Pons (tissue), 1 donor: ENCODE results near the gene CDC25B.

Source experiments
- DNase-seq: peaks from one replicate; pipeline ENCODE4 v3.0.0-alpha.2; 2016; ENCODE audit warnings: low spot score

CDC25B gene

DNA sequence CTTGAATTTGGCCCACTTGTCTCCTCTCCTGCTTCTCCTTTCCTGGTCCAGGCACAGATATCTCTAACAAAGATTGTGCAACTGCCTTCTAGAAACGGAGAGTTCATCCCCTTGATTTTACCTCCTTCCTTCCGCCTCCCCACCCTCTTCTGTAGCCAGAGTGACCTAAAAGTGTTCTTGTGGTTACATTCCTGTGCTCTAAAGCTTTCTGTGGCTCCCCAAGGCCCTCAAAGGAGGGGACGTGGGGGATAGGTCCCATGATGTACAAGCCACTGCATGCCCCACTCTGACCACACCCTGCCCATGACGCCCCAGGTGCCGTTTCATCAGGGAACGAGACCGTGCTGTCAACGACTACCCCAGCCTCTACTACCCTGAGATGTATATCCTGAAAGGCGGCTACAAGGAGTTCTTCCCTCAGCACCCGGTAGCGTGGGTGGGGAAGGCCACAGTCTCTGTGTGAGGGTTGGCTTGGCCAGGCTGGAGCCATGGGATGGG is 8.2 kb downstream of the CDC25B start:
- no peak for DNase-seq

DNA sequence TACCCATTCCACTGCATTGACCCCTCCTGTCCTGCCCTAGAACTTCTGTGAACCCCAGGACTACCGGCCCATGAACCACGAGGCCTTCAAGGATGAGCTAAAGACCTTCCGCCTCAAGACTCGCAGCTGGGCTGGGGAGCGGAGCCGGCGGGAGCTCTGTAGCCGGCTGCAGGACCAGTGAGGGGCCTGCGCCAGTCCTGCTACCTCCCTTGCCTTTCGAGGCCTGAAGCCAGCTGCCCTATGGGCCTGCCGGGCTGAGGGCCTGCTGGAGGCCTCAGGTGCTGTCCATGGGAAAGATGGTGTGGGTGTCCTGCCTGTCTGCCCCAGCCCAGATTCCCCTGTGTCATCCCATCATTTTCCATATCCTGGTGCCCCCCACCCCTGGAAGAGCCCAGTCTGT is 8.7 kb downstream of the CDC25B start:
- DNase-seq, result no peak

DNA sequence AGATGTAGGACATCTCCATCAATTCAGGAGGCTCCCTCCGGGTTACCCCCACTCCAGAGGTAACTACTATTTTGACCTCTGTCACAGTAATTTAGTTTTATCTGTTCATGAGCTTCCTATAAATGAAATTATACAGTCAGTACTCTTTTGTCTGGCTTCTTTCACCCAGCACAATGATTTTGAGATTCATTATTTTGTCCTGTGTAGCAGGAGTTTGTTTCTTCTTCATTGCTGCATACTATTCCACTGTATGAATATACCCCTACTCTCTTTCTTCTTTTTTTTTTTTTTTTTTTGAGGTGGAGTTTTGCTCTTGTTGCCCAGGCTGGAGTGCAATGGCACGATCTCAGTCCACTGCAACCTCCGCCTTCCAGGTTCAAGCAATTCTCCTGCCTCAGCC is 12.4 kb downstream of the CDC25B start:
- DNase-seq, result no peak

DNA sequence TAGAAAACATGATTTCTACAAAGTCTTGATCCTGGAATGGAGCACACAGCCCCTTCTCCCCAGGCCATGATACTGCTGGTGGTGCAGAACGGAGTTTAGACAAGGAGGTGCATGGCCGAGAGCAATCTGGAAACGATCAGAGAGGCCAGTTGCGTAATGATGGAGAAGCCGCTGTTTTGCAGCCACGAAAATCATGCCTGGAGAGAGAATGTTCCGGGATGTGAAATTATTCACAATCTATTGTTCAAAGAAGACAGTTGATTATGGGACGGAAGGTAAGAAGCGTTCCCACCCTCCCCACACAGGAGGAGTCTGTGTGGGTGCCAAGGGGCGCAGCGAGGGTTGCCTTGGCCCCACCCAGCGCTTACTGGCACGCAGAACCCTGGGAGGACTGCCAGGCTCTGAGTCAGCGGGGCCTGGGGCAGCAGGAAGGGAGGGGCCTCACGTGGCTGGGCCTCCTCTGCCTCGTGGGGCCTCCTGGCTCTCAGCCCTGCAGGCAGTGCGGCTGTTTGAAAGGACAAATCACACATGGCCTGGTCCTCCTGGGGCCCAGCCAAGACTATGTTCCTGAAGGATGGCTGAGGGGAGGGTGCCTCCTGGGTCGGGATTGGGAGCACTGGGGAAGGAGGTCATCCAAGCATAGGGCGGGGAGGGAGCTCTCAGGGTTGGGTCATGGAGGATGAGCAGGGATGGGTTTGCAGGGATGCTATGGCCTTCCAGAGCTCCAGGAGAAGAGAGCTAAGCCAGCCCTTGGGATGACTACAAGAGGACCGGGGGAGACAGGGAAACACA is 15.6 kb downstream of the CDC25B start:
- peak; percentile 95 for DNase-seq

DNA sequence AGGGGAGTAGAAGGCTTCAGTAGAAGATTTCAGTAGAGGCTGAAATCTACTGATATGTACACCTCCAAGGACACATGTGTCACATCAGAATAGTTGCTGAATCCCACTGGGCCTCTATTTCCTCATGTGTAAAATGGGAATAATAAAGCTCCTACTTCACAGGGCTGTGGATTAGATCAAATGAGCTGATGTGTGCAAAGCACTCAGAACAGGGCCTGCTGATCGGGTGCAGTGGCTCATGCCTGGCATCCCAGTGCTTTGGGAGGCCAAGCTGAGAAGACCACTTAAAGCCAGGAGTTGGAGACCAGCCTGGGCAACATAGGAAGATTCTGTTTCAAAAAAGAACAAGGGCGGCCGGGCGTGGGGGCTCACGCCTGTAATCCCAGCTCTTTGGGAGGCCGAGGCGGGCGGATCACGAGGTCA is 16.2 kb downstream of the CDC25B start:
- DNase-seq, result no peak

DNA sequence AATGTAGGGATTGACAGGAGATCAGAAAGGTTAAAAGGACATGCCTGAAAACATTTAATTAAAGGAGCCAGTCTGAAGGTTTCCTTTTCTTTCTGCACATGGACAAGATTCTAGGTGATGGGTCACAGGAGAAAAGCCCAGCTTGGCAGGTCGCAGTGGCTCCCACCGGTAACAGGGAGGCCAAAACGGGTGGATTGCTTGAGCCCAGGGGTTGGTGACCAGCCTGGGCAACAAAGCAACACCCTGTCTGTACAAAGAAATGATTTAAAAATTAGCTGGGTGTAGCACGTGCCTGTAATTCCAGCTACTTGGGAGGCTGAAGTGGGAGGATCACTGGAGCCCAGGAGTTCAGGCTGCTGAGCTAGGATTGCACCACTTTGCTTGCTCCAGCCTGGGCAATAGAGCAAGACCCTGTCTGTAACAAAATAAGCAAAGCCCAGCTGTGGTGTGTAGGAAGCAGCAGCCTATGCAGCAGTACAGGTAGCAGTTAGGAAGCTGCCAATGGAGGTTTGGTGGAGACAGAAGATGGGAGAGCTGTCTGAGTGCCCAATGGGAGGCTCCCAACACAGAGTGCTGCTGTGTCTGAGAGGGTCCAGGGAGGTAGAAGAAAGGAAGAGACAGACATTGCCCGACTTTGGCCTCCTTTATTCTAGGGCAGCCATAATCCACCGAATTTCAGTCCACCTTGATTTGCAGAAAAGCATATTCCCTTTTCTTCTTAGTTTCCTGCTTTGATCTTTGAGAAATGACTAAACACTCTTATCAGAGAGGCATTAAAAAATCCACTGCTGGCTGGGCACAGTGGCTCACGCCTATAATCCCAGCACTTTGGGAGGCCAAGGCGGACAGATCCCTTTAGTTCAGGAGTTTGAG is 17.1 kb downstream of the CDC25B start:
- no peak for DNase-seq

DNA sequence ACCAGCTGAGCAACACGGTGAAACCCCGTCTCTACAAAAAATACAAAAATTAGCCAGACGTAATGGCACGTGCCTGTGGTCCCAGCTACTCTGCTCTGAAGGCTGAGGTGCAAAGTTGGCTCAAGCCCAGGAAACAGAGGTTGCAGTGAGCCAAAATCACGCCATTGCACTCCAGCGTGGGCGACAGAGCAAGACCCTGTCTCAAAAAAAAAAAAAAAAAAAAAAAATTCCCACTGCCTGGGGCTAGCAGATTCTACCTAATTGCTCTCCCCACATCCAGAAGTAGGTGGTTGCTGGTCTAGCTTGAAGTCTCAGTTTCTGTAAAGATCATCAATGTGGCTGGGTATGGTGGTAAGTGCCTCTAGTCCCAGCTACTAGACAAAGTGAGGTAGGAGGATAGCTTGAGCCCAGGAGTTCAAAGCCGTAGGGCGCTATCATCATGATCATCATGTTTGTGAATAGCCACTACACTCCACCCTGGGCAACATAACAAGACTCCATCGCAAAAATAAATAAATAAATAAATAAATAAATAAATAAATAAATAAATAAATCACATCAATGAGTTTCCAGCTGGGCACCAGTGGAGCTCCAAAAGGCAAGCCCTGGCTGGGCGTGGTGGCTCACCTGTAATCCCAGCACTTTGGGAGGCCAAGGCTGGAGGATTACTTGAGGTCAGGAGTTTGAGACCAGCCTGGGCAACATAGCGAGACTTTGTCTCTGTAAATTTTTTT is 17.9 kb downstream of the CDC25B start:
- DNase-seq, result no peak

DNA sequence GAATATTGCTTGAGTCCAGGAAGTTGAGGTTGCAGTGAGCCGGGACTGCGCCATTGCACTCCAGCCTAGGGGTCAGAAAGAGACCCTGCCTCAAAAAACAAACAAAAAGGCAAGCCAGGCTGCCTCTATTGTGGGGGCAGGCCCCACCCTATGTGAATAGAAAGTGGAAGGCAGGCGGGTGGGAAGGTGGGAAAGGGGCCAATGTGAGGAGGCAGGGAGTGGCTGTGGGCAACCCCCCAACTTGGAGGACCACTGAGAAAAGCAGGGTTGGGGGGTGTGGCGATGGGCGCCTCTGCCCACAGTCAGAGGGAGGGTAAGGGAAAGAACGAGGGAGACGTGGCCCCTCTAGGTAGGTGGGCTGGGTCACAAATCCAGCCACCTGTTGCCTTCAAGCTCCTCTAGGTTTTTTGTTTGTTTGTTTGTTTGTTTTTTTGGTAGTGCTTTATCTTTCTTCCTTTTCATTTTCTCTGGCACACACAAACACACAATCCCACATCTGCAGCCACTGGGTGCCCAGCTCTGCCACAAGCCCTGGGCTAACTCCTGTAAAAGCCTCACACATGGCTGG is 18.9 kb downstream of the CDC25B start:
- DNase-seq, result no peak

DNA sequence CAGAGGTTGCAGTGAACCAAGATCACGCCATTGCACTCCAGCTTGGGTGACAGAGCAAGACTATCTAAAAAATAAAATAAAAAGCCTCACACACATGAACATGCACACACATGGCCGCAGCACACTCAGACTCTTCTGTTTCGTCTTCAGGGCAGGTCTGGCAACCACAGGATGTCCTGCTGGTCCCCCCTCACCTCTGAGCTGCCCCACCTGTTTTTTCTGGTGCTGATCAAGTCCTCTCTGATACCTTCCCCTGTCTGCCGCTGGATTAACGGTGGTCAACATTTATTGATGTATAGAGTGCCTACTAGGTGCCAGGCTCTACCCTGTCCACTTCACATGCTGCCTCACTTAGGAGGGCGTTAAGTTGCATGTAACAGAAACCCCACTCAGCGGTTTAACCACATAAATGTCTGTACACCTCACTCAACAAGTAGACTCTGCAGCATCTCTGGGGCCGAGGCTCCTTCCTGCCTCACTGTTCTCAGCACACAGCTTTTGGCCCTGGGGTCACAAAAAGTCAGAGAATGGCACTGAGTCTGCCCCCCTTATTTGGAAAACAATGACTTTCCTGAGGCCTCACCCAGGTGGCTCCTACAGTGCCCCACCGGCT is 19.7 kb downstream of the CDC25B start:
- no peak for DNase-seq

DNA sequence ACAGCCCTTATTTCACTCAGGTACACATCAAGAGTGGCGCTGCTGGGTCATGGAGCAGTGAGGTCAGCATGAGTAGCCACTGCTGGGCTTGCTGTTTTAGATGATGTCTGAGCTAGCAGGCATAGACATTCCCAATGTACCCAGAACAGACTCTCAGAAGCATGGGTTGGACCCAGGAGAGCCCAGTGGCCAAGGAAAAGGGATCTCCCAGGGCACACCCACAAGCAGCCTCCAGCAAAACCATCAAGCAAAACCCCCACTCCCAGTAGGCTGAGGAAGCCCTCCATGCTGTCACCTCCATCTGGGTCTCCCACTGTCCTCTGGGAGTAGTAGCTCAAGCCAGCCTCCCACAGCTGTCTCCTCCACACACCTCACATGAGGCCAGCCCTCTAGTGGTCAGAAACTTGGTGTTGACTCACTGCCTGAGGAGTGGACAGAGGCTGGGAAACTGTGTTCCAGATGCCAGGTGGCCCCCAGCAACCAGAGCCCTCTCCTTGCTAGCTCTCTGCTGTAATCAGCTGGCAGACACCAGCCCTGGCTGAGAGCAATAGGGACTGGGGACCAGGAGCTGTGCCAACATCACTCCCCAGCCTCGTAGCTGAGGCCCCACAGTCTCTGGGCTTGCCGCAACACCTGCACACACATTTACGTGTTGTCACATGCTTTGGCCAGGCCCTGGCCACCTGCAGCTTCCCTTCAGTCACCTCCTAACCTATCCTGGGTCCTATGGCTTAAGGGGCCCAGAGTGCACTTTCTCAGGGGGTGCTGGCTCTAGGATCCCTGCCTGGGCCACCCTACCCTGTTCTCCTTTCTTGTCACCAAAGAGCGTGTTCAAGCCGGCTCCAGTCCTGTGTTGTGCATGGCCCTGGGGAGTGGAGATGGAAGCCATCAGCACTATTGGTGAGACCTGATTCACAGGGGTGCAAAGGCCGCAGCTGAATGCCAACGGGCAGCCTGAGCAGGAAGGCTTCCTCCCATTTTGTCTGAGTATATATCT is 22.3 kb downstream of the CDC25B start:
- DNase-seq, result peak; percentile 71

DNA sequence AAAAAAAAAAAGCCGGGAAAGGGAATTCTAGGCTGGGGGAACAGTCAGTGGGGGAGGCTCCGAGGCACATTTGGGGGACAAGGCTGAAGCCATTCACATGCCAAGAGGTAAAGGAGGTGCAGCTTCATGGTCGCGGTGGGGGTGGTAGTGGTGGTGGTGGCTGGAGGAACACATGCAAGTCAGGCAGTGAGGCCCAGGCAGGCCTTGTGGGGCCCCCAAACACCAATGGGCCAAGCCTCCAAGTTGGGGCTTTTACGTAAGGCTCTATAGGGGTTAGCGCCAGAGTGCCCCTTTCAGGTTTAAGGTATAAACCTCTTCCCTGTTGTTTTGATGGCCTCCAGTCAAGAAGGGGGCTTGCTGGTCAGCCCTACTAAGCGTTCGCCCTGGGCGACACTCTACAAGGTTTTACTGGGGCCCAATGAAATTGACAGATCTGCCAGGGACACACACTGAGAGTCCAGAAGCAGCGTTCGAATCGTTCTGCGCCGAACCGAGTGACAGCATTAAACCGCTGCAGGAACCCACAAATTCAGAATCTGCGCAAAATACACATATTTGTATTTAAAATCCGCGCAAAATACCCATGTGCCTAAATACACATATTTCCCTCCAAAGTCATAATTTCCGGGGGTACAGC is 23.4 kb downstream of the CDC25B start:
- DNase-seq, result no peak

DNA sequence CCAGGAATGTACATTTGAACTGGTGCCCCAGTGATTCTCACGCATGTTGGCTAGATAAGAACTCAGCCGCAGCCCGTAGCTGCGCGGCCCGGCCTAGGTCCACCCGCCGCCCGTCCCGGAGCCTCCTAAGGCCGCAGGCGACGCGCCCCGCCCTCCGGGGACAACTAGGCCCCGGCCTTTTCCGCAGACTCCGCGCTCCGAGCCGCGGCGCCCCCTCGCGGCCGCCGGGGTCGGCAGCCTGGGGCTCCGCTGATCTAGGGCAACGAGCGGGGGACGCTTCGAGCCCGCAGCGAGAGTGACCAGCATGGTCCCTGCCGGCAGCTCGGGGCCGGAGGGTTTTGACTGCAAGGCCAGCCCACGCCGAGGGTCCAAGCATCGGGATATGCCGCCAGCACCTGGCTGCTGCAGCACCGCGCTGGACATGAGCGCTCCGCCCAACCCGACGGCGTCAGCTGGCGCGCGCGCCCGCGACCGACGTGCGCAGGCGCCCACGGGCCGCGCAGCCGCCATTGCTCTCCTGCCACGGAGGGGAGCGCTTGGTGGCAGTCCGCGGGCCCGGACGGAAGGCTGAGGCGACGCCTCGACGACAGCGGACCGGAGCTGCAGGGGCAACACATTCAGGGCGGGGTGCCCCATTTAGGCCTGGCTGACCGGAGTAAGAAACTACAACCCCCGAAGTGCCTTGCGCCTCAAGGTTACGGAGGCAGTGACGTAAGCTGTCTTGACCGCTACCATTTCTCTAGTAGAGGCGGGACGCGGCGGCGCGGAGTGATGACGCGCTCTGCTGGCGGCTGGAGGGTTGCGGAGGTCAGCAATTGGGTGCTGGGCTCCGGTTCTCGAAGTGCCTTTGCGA is 24.2 kb downstream of the CDC25B start, which contains the start of gene AP5S1:
AP5S1 (plus strand) TSS at position 500 of the 853 bp plus-strand sequence. CDS start 1,571 bp downstream, outside the sequence.
- peak; percentile 96 for DNase-seq

DNA sequence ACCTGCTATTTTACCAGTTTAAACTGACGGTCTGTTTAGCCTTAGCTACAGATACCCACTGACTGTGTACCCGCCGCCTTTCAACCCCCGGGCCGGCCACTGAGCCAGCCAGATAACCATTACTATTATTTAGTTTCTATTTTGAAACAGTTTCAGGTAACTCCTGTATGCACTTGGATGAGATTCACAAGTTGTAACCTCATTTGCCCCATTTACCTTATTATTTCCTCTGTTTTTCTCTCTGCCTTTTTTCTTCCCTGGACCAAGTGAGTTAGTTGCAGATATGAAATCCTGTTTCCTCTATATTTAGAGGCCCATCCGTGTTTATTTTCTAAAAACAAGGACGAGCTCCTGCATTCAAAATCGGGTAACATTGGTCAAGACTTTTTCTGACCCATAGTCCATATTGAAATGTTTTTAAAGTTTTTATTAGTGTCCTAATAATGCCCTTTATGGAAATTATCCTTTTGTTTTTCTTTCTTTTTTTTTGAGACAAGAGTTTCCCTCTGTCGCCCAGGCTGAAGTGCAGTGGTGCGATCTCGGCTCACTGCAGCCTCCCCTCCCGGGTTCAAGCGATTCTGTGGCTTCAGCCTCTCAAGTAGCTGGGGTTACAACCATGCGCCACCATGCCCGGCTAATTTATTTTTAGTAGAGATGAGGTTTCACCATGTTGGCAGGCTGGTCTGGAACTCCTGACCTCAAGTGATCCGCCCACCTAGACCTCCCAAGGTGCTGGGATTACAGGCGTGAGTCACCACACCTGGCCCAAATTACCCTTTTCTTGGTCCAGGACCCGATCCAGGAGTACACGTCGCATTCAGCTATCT is 25.0 kb downstream of the CDC25B start:
- DNase-seq, result no peak

DNA sequence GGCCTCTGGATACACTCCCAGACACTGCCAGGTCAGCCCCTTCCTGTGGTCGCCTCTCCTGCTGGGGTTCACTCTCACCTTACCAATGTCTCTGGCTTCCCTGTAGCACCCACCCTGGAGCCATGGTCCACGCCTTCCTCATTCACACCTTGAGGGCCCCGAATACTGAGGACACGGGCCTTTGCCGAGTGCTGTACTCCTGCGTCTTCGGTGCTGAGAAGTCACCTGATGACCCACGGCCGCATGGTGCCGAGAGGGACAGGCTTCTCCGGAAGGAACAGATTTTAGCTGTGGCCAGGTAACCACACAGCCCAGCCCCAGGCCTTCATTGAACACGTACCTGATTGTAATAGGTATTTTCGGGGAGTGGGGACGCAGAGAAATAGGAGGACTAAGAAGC is 25.9 kb downstream of the CDC25B start:
- DNase-seq, result no peak

DNA sequence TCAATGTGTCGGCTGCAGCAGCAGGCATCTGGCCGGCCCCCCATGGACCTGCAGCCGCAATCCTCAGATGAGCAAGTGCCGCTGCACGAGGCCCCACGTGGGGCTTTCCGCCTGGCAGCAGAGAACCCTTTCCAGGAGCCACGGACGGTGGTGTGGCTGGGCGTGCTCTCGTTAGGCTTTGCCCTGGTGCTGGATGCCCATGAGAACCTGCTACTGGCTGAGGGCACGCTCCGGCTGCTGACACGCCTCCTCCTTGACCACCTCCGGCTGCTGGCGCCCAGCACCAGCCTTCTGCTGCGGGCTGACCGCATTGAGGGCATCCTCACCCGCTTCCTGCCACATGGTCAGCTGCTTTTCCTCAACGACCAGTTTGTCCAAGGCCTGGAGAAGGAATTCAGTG is 27.8 kb downstream of the CDC25B start:
- DNase-seq, result no peak

DNA sequence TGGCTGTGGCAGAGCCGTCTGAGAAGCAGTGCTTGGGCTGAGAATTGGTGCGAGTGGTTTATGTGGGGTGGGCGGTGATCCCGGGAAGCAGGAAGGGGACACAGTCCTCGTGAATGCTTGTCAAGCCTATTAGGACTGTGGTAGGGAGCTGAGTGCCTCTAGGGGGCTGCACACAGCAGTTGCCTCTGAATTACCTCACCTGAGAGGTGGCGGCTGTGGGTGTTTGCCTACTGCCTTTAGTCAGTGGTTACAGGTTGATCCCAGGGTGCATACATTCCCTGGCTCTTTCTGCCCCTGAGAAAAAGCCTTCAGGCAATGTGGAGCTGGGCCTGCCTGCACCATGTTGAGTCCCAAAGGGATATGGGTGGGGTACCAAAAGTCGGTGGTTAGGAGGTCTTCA is 29.4 kb downstream of the CDC25B start:
- no peak for DNase-seq

DNA sequence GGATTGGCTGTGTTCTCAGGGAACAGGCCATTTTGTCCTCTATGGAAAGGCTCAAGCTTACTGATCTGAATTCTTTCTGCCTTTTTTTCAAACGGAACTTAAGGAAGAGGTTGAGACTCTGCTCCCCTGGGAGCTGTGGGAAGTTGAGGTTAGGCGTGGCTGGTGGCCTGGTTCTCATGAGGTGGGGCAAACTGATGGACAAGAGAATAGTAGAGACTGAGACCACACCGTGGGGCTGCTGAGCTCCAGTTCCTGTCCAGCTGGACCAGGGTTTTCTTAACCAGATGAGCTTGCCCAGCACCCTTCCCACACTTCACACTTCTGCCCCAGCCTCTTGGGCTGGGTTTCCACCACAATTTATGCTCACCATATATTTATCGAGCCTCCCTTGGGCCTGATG is 30.3 kb downstream of the CDC25B start:
- no peak for DNase-seq

DNA sequence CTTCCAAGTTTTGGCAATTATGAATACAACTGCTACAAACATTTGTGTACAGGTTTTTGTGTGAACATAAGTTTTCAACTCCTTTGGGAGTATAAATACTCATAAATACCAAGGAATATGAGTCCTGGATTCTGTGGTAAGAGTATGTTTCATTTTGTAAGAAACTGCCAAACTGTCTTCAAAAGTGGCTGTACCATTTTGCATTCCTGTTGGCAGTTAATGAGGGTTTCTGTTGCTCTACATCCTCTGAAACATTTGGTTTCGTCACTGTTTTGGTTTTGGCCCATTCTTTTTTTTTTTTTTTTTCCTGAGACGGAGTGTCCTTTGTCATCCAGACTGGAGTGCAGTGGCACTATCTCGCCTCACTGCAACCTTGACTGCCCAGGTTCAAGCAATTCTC is 32.7 kb downstream of the CDC25B start:
- no peak for DNase-seq
